ENCODE data around the gene FGD3.
"Not testable (repeated sequence)": the region's sequence is repeated elsewhere in the genome, so short reads cannot be mapped to it uniquely, and the experiment has no call there.

Gene FGD3

DNA sequence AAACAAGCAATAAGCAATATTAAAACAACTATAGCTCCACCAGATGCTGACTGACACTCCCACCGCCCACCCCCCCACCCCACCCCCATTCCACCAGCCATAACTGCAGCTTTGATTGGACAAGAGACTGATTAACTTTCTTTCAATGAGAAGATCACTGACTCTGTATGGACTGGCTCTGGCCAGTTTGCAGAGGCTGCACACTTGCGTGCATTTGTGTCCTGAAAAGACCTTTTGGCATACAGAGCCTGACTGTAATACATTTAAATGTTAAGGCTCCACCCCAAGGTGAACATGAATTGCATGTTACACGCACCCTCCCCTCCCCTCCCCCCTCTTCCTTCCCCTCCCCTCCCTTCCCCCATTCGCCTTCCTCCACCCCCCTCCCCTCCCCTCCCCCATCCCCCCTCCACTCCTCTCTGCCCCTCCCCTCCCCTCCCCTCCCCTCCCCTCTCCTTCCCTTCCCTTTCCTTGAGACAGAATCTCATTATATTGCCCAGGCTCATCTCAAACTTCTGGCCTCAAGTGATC is 31.1 kb downstream of the FGD3 start:
- DNase-seq, result no peak

DNA sequence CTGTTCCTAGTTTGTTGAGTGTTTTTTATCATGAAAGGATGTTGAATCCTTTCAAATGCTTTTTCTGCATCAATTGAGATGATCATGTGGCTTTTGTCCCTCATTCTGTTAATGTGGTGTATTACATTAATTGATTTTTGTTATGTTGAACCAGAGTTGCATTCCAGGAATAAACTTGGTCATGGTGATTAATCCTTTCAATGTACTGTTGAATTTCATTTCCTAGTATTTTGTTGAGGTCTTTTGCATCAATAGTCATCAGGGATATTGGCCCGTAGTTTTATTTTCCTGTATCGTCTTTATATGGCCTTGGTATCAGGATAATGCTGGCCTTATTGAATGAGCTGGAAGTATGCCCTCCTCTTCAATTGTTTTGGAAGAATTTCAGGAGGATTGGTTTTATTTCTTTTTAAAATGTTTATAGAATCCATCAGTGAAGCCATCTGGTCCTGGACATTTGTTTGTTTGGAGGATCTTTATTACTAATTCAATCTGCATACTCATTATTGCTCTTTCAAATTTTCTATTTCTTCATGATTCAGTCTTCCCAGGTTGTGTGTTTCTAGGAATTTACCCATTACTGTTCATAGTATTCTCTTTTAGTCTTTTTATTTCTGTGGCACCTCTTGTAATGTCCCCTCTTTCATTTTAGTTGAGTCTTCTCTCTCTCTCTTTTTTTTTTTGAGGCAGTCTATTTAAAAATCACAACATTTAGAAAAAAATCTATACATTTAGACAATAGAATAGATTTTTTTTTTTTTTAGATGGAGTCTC is 32.1 kb downstream of the FGD3 start:
- DNase-seq, result no peak

DNA sequence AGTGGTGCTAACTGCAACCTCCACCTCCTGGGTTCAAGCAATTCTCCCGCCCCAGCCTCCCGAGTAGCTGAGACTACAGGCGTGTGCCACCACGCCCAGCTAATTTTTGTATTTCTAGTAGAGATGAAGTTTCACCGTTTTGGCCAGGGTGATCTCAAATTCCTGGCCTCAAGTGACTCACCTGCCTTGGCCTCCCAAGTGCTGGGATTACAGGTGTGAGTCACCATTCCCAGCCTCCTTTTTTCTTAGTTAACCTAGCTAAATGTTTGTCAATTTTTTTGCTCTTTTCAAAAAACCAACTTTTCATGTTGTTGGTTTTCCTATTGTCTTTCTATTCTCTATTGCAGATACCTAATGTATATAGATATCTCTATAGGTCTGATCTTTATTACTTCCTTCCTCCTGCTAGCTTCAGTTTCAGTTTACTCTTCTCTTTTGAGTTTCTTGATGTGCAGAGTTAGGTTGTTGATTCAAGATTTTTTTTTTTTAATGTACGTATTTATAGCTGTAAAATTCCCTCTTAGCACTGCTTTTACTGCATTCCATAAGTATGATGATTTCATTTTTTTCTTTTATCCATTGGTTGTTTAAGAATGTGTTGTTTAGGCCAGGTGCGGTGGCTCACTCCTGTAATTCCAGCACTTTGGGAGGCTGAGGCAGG is 32.9 kb downstream of the FGD3 start:
- DNase-seq, result no peak

DNA sequence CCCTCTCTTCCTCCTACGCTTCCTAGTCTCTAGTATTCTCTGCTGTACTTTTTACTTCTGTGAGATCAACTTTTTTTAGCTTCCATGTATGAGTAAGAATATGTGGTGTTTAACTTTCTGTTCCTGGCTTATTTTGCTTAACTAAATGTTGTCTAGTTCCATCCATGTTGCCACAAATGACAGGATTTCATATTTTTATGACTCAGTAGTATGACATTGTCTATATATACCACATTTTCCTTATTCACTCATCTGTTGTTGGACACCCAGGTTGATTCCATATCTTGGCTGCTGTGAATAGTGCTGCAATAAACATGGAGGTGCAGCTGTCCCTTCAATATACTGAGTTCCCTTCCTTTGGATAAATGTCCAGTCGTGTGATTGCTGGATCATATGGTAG is 34.8 kb downstream of the FGD3 start:
- no peak for DNase-seq

DNA sequence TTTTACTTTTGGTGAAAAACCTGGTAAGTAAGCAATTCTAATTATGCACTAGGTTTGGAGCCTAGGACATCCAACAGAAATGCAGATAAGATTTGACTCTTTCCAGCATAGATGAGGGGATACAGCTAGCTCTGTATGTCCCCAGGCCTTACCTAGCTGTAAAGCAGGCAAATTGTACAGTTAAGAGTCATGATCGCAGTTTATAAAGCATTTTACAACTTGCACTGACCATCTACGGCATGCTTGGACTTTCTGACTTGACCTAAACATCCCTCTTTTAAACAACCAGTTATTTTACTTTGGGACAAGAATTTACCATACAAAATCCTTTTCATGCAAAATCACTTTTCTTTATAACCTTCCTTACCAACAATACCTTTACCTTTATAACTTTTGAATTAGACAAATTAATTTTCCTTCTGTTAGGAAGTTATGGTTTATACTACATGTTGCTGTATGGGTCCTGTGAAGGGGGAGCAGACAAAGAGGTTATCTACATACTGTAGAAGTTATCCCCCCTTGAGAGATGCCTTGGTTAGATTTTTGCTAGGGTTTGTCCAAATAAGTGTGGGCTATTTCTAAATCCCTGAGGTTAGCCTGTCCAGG is 36.8 kb downstream of the FGD3 start:
- DNase-seq, result no peak

DNA sequence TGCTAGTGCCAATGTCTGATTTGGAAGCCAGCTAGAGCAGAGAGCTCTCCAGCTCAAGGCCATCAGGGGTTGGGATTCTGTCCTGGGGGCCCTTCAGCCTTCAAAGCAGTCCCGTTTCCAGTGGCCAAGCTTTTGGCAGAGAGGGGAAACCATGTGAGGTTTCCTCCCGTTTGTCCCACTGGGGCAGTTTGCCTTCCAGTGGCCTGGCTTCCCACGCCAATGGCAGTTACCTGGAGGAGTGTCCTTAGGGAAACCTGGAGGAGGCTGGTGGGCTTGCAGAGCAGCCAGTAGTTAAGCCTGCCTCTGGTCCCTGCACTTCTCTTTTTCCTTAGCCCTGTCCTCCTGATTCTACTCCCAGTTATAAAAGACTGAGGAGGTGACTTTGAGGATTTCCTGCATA is 37.7 kb downstream of the FGD3 start:
- no peak for DNase-seq

DNA sequence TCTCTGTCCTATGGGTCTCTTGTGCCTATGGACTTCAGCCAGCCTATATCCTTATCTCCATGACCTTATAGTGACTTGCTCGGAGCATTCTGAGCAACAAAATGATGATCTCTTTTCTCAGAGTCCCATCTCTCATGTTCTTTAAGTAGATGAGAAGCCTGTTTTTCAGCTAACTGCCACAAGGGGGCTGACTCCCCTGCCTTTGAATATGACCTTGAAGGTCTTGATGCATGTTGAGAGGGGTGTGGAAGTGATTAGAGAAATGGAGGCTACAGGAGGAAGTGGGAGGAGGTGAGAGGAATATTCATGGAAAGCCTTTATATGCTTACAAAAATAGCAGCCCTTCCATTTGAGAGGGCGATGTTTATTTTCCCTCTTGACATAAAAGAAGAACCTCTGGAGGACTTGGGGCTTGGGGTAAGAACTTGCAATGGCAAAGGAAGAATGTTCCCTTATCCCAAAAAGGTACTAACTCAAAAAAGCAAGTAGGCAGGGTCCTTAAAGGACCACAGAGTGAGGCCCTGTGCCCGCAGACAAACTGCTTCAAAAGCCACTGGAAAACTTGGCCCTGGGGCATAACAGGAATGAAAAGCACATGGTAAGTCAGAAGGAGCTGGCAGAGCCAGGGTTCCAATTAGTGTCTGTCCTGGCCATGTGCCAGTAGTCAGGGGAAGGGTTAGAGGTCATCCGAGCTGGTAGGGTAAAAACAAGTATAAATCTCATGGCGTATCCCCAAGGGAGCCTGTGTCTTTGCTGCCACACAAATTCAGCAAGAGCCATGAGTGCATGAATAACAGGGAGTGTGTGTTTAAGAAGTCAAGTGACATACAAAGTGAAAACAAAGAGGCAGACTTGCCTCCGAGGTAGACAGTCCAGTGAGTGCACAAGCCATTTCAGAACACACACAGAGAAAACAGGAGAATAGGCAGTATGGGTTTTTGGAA is 39.1 kb downstream of the FGD3 start:
- peak in 1 of 2 experiments; percentile 22 for DNase-seq

DNA sequence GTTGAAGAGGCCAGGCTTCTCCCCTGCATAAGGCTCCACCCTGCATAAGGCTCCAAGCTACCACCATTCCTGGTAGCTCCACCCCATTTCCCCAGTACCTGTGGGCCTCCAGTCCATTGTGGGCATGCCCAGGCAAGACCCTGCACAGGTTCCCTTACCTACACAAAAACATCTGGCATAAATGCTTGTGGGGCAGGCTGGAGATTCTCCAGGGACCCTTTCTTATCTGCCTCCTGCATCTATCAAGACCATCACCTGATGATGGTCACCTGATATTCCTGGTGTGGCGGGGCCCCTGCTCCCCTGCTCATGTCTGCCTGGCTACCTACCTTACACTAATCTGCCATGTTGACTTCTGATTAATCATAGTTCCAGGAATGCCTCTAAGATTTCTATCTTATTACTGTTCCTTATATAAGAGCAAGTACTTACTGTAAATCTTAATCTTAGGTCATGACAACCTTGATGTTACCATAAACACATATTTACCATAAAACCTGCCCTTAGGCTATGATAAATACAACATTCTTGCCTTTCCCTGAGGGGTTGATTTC is 41.0 kb downstream of the FGD3 start:
- DNase-seq, result peak; percentile 24 to 50

DNA sequence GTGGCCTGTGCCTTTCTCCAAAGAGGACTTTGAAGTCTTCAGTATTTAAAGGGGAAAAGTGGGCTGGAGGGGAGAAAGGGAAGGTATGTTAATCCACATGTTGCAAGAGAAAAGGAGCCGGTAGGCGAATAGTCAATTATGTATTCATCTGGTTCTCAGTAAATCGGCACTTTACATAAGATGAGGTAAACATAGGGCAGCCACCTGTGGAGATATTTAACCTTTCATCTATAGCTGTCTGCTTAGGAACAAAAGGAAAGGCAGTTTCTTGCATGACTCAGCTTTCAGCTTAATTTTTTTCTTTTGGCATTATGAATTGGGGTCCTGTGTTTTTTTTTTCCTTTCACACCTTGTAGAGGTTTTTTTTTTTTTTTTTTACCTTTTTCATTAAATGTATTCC is 42.2 kb downstream of the FGD3 start:
- DNase-seq, result no peak

DNA sequence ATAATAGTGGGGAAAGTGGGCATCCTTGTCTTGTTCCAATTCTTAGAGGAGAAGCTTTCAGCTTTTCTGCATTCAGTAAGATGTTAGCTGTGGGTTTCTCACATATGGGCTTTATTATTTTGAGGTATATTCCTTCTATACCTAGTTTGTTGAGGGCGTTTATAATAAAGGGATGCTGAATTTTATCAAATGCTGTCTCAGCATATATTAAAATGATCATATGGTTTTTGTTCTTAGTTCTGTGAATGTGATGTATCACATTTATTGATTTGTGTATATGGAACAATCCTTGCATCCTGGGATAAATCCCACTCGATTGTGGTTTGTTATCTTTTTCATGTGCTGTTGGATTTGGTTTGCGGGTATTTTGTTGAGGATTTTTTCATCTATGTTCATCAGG is 43.1 kb downstream of the FGD3 start:
- no peak for DNase-seq

DNA sequence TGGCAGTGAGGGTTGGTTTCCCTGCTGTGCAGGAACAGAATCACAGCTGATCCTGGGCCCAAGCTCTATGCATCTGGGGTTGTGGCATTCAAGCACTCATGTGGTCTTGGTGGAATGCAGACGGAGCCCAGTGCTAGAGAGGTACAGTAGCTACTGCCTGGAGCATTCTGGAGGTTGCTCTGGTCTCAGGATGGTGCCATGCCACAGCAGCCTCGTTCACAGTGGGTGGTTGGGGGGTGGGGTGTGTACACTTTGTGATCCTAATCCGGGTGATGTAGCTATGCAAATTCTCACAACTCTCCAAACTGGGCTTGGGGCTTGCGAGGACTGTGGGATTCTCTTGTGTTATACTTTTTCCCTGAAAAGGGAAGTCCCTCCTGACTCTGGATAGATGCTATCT is 45.2 kb downstream of the FGD3 start:
- no peak for DNase-seq

DNA sequence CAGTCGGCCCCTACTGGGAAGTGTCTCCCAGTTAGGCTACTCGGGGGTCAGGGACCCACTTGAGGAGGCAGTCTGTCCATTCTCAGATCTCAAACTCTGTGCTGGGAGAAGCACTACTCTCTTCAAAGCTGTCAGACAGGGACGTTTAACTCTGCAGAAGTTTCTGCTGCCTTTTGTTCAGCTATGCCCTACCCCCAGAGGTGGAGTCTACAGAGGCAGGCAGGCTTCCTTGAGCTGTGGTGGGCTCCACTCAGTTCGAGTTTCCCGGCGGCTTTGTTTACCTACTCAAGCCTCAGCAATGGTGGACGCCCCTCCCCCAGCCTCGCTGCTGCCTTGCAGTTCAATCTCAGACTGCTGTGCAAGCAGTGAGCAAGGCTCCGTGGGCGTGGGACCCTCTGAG is 51.5 kb downstream of the FGD3 start:
- not testable (repeated sequence) for DNase-seq

DNA sequence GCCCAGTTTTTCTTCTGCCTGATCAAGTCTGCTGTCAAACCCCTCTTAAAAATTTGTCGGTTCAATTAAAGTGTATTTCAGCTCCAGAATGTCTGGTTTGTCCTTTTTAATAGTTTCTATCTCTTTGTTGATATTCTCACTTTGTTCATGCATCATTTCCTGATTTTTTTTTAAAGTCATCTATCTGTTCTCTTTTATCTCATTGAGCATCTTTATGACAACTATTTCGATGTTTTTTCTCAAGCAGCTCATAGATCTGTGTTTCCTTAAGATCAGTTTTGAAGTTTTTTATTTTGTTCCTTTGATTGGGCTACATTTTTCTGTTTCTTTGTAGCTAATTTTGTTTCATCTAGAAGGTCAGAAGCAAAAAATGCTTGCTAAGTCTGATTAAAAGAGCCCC is 53.7 kb downstream of the FGD3 start:
- DNase-seq, result no peak

DNA sequence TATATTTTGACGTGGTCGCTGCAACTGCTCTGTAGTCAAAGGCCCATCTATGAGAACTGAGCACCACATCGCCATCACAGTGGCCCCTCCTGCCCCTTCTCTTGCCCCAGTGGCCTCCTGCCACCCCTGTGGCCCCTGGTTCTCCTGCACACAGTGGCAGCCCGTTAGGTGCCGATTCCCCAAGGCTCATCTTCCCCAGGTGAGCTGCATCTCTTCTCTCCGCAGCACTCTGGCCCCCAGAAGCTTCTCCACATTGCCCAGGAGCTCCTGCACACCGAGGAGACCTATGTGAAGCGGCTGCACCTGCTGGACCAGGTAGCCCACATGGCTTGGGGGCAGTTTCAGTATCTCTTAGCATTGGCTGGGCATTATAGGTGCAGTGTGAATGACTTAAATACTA is 55.4 kb downstream of the FGD3 start:
- DNase-seq, result no peak

DNA sequence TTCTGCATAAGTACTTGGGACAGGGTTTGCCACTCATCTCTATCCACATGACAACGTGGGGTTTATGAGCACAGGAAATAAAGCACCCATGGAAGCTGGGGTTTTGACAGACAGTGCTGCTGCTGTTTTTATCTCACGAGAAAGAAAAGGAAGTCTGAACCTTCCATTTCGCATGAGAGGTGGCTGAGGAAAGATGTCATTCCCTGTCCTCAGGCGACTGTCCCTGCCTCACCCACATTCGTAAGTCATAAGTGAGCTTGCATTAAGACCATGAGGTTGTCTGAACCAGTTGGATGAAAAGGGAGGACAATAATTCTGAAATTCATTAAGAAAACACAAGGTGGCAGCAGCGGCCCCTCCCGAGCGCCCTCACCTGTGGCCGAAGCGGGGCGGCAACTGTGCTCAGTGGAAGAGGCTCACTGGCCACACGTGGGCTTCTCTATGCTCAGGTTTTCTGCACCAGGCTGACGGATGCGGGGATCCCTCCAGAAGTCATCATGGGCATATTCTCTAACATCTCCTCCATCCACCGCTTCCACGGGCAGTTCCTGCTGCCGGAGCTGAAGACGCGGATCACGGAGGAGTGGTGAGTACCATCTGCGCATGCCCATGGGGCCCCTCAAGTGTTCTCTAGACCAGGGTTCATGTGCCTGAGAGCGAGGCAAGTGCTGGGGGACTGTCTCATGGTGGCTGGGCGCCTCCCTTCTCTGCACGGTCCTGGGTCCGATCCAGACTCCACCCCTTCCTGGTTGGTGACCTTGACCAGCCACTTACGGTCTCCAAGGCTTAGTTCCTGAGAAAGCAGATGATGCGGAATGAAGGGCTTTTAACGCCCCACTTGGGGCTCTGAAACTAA is 56.5 kb downstream of the FGD3 start:
- DNase-seq, result peak; percentile 39 to 72

DNA sequence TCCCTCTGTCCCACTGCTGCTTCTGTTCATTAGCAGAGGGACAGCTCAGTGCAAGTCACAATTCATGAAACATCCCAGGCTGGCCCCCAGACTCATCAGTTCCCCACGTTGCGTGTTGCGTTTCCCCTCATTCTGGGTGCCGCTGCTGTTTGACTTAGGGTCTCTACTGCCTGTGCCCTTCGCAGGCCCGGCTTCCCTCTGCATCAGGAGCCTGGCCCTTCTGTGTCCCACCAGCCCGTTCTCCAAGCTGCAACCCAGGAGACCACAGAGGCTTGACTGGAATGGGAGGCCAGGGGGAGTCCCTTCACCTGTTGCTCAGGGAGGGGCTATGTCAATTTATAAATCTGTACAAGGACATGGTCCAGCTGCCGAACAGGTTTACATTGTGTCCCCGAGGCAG is 57.2 kb downstream of the FGD3 start:
- DNase-seq, result no peak

DNA sequence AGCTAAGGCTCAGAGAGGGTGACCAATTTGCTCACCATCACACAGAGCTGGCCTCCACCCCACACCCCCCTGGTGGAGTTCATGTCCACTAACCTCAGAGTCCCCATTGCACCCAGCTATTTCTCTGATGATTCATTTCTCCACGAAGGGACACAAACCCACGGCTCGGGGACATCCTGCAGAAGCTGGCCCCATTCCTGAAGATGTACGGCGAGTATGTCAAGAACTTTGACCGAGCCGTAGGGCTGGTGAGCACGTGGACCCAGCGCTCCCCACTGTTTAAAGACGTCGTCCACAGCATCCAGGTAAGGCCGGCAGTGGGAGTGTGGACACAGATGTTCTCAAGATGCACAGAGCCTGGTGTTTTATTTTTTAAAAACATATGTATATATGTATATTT is 58.6 kb downstream of the FGD3 start:
- no peak for DNase-seq

DNA sequence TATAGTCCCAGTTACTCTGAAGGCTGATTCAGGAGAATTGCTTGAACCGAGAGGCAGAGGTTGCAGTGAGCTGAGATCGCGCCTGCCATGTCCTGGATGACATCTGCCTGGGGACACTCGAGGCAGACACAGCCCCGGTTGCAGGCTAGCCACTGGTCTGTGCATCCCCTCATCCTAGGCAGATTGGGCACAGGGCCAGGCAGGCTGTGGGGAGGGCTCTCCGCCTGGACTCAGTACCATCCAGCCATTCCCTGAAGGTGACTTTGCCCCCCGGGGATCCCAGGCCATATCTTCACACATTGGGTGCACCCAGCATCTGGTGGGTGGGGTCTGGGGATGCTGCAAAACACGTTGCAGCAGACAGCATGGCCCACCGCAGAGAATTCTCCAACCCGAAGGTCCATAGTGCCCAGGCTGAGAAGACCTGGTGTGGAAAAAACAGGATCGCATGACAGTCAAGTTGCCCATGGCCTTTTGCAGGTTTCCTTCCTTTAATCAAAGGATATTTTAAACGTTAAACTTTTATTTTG is 60.3 kb downstream of the FGD3 start:
- no peak for DNase-seq

DNA sequence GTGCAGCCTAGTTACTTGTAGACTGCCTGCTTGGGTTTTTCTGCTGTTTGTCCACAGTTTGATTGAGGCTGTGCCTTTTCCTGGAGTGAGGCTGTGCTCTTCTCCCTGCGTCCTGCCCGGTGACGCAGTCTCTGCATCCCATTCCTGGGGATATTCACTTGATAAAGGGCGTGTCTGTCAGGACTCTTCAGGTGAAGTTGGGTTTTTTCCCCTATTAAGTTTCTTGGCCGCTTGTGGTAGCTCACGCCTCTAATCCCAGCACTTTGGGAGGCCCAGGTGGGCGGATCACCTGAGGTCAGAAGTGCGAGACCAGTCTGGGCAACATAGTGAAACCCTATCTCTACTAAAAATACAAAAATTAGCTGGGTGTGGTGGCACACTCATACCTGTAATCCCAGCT is 61.1 kb downstream of the FGD3 start:
- no peak for DNase-seq

DNA sequence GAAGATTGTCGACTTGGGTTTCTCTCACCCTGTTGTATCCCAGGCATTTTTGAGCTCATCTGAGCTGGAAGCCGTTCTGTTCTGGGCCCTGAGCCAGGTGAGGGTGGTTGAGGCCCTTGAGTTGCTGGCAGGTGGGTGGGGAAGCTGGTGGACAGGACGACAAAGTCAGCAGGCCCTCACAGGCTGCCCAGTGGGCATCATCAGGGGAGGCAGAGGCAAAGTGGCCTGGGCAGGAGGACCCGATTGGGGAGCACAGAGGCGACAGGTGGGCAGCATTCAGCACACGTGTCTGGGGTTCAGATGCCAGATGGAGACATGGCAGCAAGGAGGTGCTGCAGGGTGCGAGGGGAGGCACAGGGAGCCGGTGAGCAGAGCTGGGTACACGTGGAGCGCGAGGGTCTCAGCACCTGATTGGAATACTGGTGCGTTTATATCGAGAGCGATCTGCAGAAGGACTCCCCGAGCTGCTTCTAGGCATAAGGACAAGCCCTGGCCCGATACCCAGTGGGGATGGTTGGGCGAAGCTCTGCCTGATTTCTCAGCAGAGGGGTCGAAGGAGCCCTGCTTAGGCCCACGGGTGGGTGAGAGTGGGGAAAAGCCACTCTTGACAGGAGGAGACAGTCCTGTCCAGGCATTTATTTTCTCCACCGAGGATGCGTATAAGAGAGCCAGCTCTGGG is 62.2 kb downstream of the FGD3 start:
- DNase-seq, result no peak

DNA sequence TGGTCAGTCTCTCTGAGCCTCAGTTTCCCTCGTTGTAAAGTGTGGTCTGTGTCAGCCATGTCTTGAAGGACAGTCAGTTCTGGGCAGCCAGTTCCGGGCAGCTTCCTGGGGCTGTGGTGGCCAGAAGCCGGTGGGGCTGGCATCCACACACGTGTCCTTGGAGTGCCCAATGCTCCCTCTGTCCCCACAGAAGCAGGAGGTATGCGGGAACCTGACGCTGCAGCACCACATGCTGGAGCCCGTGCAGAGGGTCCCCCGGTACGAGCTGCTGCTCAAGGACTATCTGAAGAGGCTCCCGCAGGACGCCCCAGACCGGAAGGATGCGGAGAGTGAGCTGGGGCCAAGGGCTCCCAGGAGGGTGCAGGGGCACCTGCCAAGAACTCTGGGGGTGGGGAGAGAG is 62.7 kb downstream of the FGD3 start:
- DNase-seq, result no peak

All from NCI-H526 (cell line).